Cardiac muscle cell (in vitro differentiated cells and primary cell): Measurements from ENCODE around the gene INS. TPM values are rescaled to one million over a fixed set of nuclear protein-coding genes. Genes with fewer than 3 reads are reported as not detected.

Experiments
- DNase-seq, 2 donors: peaks; one replicate each; pipeline versions ENCODE4 v3.0.0 to v3.0.0-alpha.2; 2010 to 2017; ENCODE audit warnings: low read depth in 1 of 2, low spot score in 1 of 2
- H3K27ac ChIP-seq: fragments of 200-600 bp; sonication (generic); 2 replicates; pipeline ENCODE4 v1.5.1; 2016
- H3K27me3 ChIP-seq: fragments of 200-600 bp; sonication (generic); 2 replicates; pipeline ENCODE4 v1.6.0; 2016; ENCODE audit warnings: control low read depth
- H3K36me3 ChIP-seq: fragments of 200-600 bp; sonication (generic); 2 replicates; pipeline ENCODE4 v1.5.1; 2016; ENCODE audit warnings: control low read depth
- H3K4me1 ChIP-seq: fragments of 200-600 bp; sonication (generic); 2 replicates; pipeline ENCODE4 v1.8.1; 2017; ENCODE audit warnings: low read depth, mild to moderate bottlenecking, mixed run types
- H3K4me3 ChIP-seq: fragments of 200-600 bp; sonication (generic); 2 replicates; pipeline ENCODE4 v1.5.1; 2016; ENCODE audit warnings: mild to moderate bottlenecking
- H3K9me3 ChIP-seq: fragments of 200-600 bp; sonication (generic); 2 replicates; pipeline ENCODE4 v1.5.1; 2017; ENCODE audit warnings: low read depth, mild to moderate bottlenecking, control low read depth
- polyA plus RNA-seq: library from polyadenylated mRNA; unstranded; fragments of >200 nt; fragmentation: Nextera tagmentation; extraction: Ambion mirVana; gene quantifications from 2 replicates; pipeline ENCODE4 v1.2.1, GENCODE V29; 2016
- total RNA-seq: library from RNA; depleted of rRNA; stranded (reverse); fragments of >200 nt; gene quantifications from 2 replicates; pipeline ENCODE4 v1.2.3, GENCODE V29; 2016
- TF ChIP-seq, protein P1 (sequence below): IDR thresholded peaks from 2 replicates; pipeline ENCODE4 v1.5.1; 2012; ENCODE audit warnings: low read depth, mild to moderate bottlenecking, low read length

INS gene
- total and polyA plus RNA-seq, 2 experiments from 2014 or later, result not detected

DNA sequence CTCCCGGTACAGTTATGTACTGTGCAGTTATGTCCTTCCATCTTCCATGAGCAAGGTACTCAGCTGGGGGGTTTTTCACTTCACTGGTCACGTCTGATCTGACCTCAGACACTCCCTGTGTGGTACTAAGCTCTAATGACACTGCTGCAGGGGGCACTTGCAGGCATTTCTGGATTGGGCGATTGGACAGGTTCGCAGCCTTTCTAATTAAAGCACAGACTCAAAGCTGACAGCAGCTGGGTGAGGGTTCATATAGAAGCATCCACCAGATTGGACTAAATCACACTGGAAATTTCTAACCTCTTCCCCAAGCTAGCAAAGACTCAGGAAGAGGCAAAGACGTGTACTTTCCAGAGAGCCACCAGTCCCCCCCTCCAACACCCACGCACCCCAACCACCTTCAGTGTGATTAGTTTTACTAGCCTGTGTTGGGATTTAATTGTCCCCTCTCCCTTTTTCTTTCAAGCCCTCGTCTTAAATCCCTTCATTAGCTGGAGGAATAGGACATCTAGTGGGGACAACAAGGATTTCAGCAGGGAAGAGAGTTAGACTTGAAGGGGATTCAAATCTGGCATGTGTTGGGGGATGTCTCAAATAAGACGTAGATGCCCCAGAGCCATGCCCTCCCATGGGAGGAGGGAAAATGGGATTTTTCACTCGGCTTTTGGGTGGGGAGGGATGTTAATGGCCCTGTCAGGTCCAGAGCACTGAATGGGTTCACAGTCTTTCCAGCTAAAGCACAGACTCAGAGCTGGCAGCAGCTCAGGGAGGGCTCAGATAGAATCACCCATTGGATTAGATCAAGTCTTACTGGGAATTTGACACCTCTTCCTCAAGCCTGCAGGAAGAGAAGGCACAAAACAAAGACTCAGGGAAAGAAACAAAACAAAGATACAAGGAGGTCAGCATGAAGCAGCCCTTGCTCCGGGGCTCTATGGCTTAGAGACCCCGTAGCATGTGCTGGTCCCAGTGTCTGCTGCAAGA lies 10.9 kb downstream of the INS start:
- Histone ChIP-seq H3K36me3 (no peaks in the 10 kb centered on the region), H3K9me3 (no peaks in the 10 kb centered on the region), H3K27me3 (peaks cover 39% of the 10 kb centered on the region), H3K4me1 (no peaks in the 10 kb centered on the region), H3K27ac (no peak overlapping the region), H3K4me3 (no peak overlapping the region)
- TF ChIP-seq, protein P1, sequence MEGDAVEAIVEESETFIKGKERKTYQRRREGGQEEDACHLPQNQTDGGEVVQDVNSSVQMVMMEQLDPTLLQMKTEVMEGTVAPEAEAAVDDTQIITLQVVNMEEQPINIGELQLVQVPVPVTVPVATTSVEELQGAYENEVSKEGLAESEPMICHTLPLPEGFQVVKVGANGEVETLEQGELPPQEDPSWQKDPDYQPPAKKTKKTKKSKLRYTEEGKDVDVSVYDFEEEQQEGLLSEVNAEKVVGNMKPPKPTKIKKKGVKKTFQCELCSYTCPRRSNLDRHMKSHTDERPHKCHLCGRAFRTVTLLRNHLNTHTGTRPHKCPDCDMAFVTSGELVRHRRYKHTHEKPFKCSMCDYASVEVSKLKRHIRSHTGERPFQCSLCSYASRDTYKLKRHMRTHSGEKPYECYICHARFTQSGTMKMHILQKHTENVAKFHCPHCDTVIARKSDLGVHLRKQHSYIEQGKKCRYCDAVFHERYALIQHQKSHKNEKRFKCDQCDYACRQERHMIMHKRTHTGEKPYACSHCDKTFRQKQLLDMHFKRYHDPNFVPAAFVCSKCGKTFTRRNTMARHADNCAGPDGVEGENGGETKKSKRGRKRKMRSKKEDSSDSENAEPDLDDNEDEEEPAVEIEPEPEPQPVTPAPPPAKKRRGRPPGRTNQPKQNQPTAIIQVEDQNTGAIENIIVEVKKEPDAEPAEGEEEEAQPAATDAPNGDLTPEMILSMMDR, result peak; percentile 66
- DNase-seq, result peak; percentile 68 to 71

DNA sequence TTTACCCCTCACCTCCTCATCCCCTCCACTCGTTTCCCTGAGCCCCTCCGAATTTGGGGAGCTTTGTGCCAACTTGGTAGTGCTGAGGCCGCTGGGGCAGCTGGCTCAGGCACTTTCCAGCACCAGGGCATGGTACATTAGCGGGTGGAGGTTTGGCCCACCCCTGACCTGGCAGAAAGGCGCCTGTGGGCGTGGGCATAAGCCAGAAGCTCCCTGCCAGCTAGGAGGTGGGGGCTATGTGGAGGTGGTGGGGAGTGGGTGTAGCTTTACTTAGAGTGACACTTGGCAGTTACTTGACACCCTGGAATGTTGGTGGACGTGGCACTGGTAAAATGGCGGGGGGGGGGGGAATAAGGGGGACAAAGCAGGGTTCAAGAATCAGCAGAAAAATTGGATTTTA lies 11.5 kb downstream of the INS start:
- H3K27ac ChIP-seq, result no peak overlapping the region

DNA sequence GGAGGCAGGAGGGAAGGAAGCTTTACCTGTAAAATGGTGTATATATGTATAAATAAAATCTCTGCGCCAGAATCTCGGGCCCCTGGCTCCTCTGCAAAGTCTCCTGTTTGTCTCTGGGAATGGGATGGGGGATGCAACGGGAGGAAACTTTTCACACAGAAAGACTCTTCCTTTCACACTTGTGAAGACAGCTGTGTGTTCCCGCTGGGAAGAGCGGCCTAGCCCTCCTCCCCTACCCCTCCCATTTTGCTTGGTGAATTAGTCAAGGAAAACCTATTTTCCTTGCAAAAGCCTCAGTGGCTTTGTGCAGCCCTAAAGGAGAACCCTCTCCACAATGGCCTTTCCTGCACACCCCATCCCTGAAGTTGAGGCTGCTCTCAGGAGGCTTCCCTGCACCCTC lies 12.4 kb downstream of the INS start:
- Histone ChIP-seq H3K4me1 (no peaks in the 10 kb centered on the region), H3K4me3 (no peak overlapping the region), H3K27ac (no peak overlapping the region), H3K27me3 (peaks cover 55% of the 10 kb centered on the region), H3K36me3 (no peaks in the 10 kb centered on the region), H3K9me3 (no peaks in the 10 kb centered on the region)
- TF ChIP-seq, protein P1, result no peak
- DNase-seq, result no peak

More for the DNA sequence above, 11.5 kb downstream of the INS start:
- Histone ChIP-seq H3K4me1 (no peaks in the 10 kb centered on the region), H3K4me3 (no peak overlapping the region), H3K36me3 (no peaks in the 10 kb centered on the region), H3K9me3 (no peaks in the 10 kb centered on the region), H3K27me3 (peaks cover 46% of the 10 kb centered on the region)
- DNase-seq, result no peak
- TF ChIP-seq, protein P1, result no peak

DNA sequence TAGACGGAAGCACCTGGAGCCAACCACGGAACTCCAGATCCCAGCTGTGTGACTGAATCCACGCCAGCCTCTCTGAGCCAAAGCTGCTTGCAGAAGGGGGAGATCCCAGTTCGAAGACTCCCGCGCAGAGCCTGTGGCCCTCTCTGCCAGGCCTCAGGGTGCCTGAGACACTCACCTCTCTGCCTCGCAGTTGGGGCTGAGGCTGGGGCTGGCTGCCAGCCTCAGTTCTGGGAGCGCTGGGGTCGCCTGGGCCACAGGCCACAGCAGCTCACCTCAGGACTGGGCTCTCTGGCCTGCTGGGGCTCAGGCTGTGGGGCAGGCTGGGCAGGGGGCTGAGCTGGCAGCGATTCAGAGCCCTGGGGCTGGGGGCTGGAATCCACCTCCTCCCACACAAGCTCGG lies 13.6 kb downstream of the INS start:
- Histone ChIP-seq H3K4me1 (no peaks in the 10 kb centered on the region), H3K27ac (no peak overlapping the region), H3K4me3 (no peak overlapping the region), H3K27me3 (peaks cover 67% of the 10 kb centered on the region), H3K9me3 (no peaks in the 10 kb centered on the region), H3K36me3 (no peaks in the 10 kb centered on the region)
- DNase-seq, result no peak
- TF ChIP-seq, protein P1, result no peak

DNA sequence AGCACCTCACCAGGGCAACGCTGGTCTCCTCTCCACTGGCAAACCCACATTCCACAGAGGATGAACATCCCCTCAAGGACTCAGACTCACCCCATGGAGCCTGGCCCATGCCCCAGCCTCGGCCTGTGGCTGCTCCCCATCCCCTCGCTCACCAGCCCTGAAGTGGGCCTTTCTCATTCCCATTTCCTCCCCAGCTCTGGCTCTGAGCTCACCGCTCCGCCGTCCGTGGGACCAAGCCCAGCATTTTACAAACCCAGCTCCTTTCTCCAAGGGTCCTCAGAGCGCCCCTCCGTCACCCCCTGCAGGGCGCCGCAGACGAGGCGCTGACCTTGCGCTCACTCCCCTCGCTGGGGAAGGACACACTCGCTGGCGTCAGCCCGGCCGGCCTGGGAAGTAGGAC lies 15.0 kb downstream of the INS start:
- no peak for DNase-seq
- Histone ChIP-seq H3K27me3 (peaks cover 80% of the 10 kb centered on the region), H3K36me3 (no peaks in the 10 kb centered on the region), H3K27ac (no peak overlapping the region), H3K9me3 (no peaks in the 10 kb centered on the region), H3K4me3 (no peak overlapping the region), H3K4me1 (no peaks in the 10 kb centered on the region)
- TF ChIP-seq, protein P1, result no peak
